Subcutaneous abdominal adipose tissue (tissue), 5 donors: ENCODE results near the gene POTEC.
"Not testable (repeated sequence)": the region's sequence is repeated elsewhere in the genome, so short reads cannot be mapped to it uniquely, and the experiment has no call there.

Experiments used
- H3K27ac ChIP-seq: one replicate; pipeline ENCODE4 v1.7.0; 2013; ENCODE audit warnings: low read depth, mild to moderate bottlenecking, inconsistent platforms, low read length, moderate library complexity
- H3K27me3 ChIP-seq, 5 donors: one replicate each; pipeline ENCODE4 v1.7.0; 2013; ENCODE audit warnings: low read length in 5 of 5, inconsistent platforms in 1 of 5; ENCODE audit not compliant: control insufficient read depth in 5 of 5, insufficient read depth in 4 of 5
- H3K36me3 ChIP-seq, 5 donors: one replicate each; pipeline ENCODE4 v1.7.0; 2013; ENCODE audit warnings: low read length in 5 of 5; ENCODE audit not compliant: control insufficient read depth in 5 of 5, insufficient read depth in 5 of 5
- H3K4me1 ChIP-seq, 5 donors: one replicate each; pipeline ENCODE4 v1.7.0; 2013; ENCODE audit warnings: low read length in 5 of 5, mild to moderate bottlenecking in 3 of 5, moderate library complexity in 1 of 5; ENCODE audit not compliant: control insufficient read depth in 5 of 5, insufficient read depth in 5 of 5
- H3K4me3 ChIP-seq, 5 donors: one replicate each; pipeline ENCODE4 v1.7.0; 2013; ENCODE audit warnings: low read length in 5 of 5, low read depth in 1 of 5
- H3K9ac ChIP-seq, 5 donors: one replicate each; pipeline ENCODE4 v1.7.0; 2013; ENCODE audit warnings: low read length in 5 of 5, mild to moderate bottlenecking in 4 of 5, moderate library complexity in 3 of 5
- H3K9me3 ChIP-seq, 5 donors: one replicate each; pipeline ENCODE4 v1.7.0; 2013; ENCODE audit warnings: low read length in 5 of 5; ENCODE audit not compliant: control insufficient read depth in 5 of 5
- donor health status: healthy.
- donor health status: healthy.
- donor health status: healthy.
- donor health status: healthy.
- donor health status: healthy.

POTEC gene

GRCh38 chr18:14479076-14479475 is 64.3 kb downstream of the POTEC start:
- H3K27ac ChIP-seq, H3K9me3 ChIP-seq, H3K27me3 ChIP-seq, H3K9ac ChIP-seq, H3K36me3 ChIP-seq, H3K4me3 ChIP-seq, H3K4me1 ChIP-seq: not testable (repeated sequence)

- H3K4me3 ChIP-seq, H3K4me1 ChIP-seq, H3K36me3 ChIP-seq, H3K27me3 ChIP-seq, H3K27ac ChIP-seq, H3K9ac ChIP-seq, H3K9me3 ChIP-seq: not testable (repeated sequence)
Observed at GRCh38 chr18:14475520-14475919, 67.9 kb downstream of the POTEC start.

GRCh38 chr18:14474752-14475151 is 68.6 kb downstream of the POTEC start:
- H3K27me3 ChIP-seq, H3K9ac ChIP-seq, H3K36me3 ChIP-seq, H3K4me3 ChIP-seq, H3K9me3 ChIP-seq, H3K4me1 ChIP-seq, H3K27ac ChIP-seq: not testable (repeated sequence)

GRCh38 chr18:14474007-14474720 is 69.2 kb downstream of the POTEC start:
- H3K27ac ChIP-seq, H3K9me3 ChIP-seq, H3K27me3 ChIP-seq, H3K4me1 ChIP-seq, H3K36me3 ChIP-seq, H3K4me3 ChIP-seq, H3K9ac ChIP-seq: not testable (repeated sequence)

- H3K36me3 ChIP-seq, H3K9me3 ChIP-seq, H3K27ac ChIP-seq, H3K9ac ChIP-seq, H3K4me1 ChIP-seq, H3K27me3 ChIP-seq, H3K4me3 ChIP-seq: not testable (repeated sequence)
Observed at GRCh38 chr18:14473250-14474006, 70.0 kb downstream of the POTEC start.

- not testable (repeated sequence) for H3K4me3 ChIP-seq, H3K27ac ChIP-seq, H3K9ac ChIP-seq, H3K9me3 ChIP-seq, H3K27me3 ChIP-seq, H3K4me1 ChIP-seq, H3K36me3 ChIP-seq
Observed at GRCh38 chr18:14471286-14471685, 72.1 kb downstream of the POTEC start.

- not testable (repeated sequence) for H3K9me3 ChIP-seq, H3K4me1 ChIP-seq, H3K9ac ChIP-seq, H3K27ac ChIP-seq, H3K27me3 ChIP-seq, H3K4me3 ChIP-seq, H3K36me3 ChIP-seq
Observed at GRCh38 chr18:14470446-14470845, 73.0 kb downstream of the POTEC start.

GRCh38 chr18:14470046-14470445 is 73.4 kb downstream of the POTEC start:
- H3K36me3 ChIP-seq, H3K4me1 ChIP-seq, H3K27ac ChIP-seq, H3K9me3 ChIP-seq, H3K4me3 ChIP-seq, H3K9ac ChIP-seq, H3K27me3 ChIP-seq: not testable (repeated sequence)

- not testable (repeated sequence) for H3K27me3 ChIP-seq, H3K9me3 ChIP-seq, H3K4me3 ChIP-seq, H3K4me1 ChIP-seq, H3K27ac ChIP-seq, H3K9ac ChIP-seq, H3K36me3 ChIP-seq
Observed at GRCh38 chr18:14465989-14466388, 77.4 kb downstream of the POTEC start.
